Loucy (cell line): ENCODE results near the gene SLFN12.

Experiments used
- CTCF ChIP-seq: fragments of 200-600 bp; sonication (generic); conservative IDR thresholded peaks from 2 replicates; pipeline ENCODE4 v1.5.1; 2014; ENCODE audit warnings: mild to moderate bottlenecking, antibody characterized with exemption, low read length
- EZH2phosphoT487 ChIP-seq: fragments of 200-600 bp; IDR thresholded peaks from 2 replicates; pipeline ENCODE4 v1.6.1; 2018; ENCODE audit warnings: antibody characterized with exemption, mild to moderate bottlenecking, moderate library complexity, borderline replicate concordance

GRCh38 chr17:35374766-35375344, 57.4 kb downstream of the SLFN12 start:
- TF ChIP-seq CTCF (no peak), EZH2phosphoT487 (no peak)
